HUES48 (cell line): ENCODE results near the gene PARD3.
A peak's percentile ranks its signal among the peaks of the same experiment; 100 is the strongest.

Experiments
- H3K27ac ChIP-seq: one replicate; pipeline ENCODE4 v1.7.0; 2013; ENCODE audit warnings: low read depth, low read length, inconsistent platforms
- H3K27me3 ChIP-seq: 2 replicates; pipeline ENCODE4 v1.6.1; 2013; ENCODE audit warnings: mild to moderate bottlenecking, low read length; ENCODE audit not compliant: control insufficient read depth, insufficient read depth
- H3K36me3 ChIP-seq: 2 replicates; pipeline ENCODE4 v1.6.1; 2013; ENCODE audit warnings: low read length; ENCODE audit not compliant: control insufficient read depth, insufficient read depth
- H3K4me1 ChIP-seq: 2 replicates; pipeline ENCODE4 v1.6.1; 2013; ENCODE audit warnings: mild to moderate bottlenecking, low read length; ENCODE audit not compliant: control insufficient read depth, insufficient read depth
- H3K4me3 ChIP-seq: 2 replicates; pipeline ENCODE4 v1.5.1; 2013; ENCODE audit warnings: mild to moderate bottlenecking, low read depth, low read length
- H3K9ac ChIP-seq: 2 replicates; pipeline ENCODE4 v1.6.1; 2013; ENCODE audit warnings: mild to moderate bottlenecking, low read depth, low read length, moderate library complexity
- H3K9me3 ChIP-seq: 2 replicates; pipeline ENCODE4 v1.6.1; 2013; ENCODE audit warnings: low read length; ENCODE audit not compliant: control insufficient read depth, insufficient read depth

PARD3 gene

GRCh38 chr10:34180749-34181148 lies 634.3 kb downstream of the PARD3 start:
- Histone ChIP-seq H3K9ac (no peak overlapping the region), H3K27me3 (no peaks in the 10 kb centered on the region), H3K27ac (no peak overlapping the region), H3K9me3 (no peaks in the 10 kb centered on the region), H3K4me3 (no peak overlapping the region), H3K36me3 (no peaks in the 10 kb centered on the region), H3K4me1 (peaks cover 82% of the 10 kb centered on the region)

DNA sequence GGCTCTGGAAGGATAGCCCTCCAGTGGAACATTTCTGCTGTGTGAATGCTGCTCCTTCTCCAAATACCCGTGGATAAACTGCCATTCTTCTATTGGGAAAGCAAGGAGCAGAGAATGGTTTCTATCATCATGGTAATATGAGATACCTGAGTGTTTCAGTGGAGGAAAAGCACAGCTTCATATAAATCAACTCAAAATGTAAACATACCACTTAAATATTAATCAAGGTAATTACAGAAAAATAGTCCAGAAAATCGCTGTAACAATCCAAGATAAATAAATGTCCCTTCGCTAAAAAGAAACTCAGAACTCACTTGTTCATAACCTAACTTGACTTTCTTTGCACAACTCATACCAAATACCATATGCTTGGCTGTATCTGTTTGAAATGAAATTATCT lies 635.8 kb downstream of the PARD3 start:
- peaks cover 69% of the 10 kb centered on the region for H3K4me1 ChIP-seq
- H3K27ac ChIP-seq: no peak overlapping the region
- no peaks in the 10 kb centered on the region for H3K9me3 ChIP-seq
- H3K4me3 ChIP-seq: no peak overlapping the region
- no peaks in the 10 kb centered on the region for H3K27me3 ChIP-seq
- no peak overlapping the region for H3K9ac ChIP-seq
- H3K36me3 ChIP-seq: no peaks in the 10 kb centered on the region

DNA sequence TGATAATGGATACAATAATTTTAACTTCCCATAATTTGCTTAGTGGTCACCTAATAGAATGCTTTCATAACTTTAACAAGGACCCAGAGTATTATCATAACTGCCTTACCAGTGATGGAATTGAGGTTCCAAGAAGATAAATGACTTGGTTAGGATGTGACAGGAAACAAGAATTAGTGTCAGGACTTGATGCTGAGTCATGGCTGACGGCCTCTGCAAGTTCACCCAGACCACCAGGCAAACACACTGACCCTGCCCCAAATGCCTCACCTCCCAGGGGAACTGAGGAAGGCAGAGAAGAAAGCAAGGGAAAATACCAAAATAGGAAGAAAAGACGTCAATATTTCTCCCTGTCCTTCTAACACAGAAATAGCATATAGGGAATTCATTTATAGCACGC lies 636.3 kb downstream of the PARD3 start:
- H3K4me1 ChIP-seq: peaks cover 63% of the 10 kb centered on the region
- H3K27ac ChIP-seq: peak overlapping the region; percentile 49
- 0 out of 2 replicates have a peak overlapping the region, but pooled peaks have one; percentile 9 for H3K9ac ChIP-seq
- H3K4me3 ChIP-seq: no peak overlapping the region
- no peaks in the 10 kb centered on the region for H3K9me3 ChIP-seq
- no peaks in the 10 kb centered on the region for H3K27me3 ChIP-seq
- H3K36me3 ChIP-seq: no peaks in the 10 kb centered on the region

- Histone ChIP-seq H3K36me3 (no peaks in the 10 kb centered on the region), H3K27ac (peak overlapping the region; percentile 49), H3K4me3 (no peak overlapping the region), H3K4me1 (peaks cover 58% of the 10 kb centered on the region), H3K9ac (0 out of 2 replicates have a peak overlapping the region, but pooled peaks have one; percentile 9), H3K9me3 (no peaks in the 10 kb centered on the region), H3K27me3 (no peaks in the 10 kb centered on the region)
These were observed 636.9 kb downstream of the PARD3 start for GRCh38 chr10:34178196-34178595.

GRCh38 chr10:34177445-34177844 lies 637.7 kb downstream of the PARD3 start:
- Histone ChIP-seq H3K27me3 (no peaks in the 10 kb centered on the region), H3K4me3 (no peak overlapping the region), H3K27ac (peak overlapping the region; percentile 44), H3K36me3 (no peaks in the 10 kb centered on the region), H3K9ac (no peak overlapping the region), H3K9me3 (no peaks in the 10 kb centered on the region), H3K4me1 (peaks cover 58% of the 10 kb centered on the region)

GRCh38 chr10:34176351-34176750 lies 638.7 kb downstream of the PARD3 start:
- Histone ChIP-seq H3K9ac (no peak overlapping the region), H3K27ac (no peak overlapping the region), H3K27me3 (no peaks in the 10 kb centered on the region), H3K36me3 (no peaks in the 10 kb centered on the region), H3K4me1 (peaks cover 50% of the 10 kb centered on the region), H3K4me3 (no peak overlapping the region), H3K9me3 (no peaks in the 10 kb centered on the region)

DNA sequence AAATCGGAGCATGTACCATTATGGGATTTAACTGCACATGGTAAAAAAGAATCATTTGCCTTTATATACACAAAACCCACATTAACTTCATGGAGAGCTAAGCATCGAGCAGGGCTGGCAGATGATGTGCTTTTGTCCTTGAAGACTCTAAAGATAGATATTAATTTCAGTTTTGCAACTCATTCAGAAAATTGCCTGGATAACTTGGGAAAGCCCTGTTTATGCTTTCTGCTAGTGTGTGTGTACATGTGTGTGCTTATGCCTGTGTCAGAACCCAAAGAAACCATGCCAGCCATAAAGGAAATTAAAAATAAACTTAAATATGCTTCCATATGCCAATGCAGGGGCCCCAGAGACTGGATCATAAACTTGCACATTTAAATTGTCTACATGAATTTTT lies 640.0 kb downstream of the PARD3 start:
- Histone ChIP-seq H3K9me3 (no peaks in the 10 kb centered on the region), H3K9ac (no peak overlapping the region), H3K36me3 (no peaks in the 10 kb centered on the region), H3K27ac (no peak overlapping the region), H3K4me3 (no peak overlapping the region), H3K27me3 (no peaks in the 10 kb centered on the region), H3K4me1 (peaks cover 44% of the 10 kb centered on the region)

DNA sequence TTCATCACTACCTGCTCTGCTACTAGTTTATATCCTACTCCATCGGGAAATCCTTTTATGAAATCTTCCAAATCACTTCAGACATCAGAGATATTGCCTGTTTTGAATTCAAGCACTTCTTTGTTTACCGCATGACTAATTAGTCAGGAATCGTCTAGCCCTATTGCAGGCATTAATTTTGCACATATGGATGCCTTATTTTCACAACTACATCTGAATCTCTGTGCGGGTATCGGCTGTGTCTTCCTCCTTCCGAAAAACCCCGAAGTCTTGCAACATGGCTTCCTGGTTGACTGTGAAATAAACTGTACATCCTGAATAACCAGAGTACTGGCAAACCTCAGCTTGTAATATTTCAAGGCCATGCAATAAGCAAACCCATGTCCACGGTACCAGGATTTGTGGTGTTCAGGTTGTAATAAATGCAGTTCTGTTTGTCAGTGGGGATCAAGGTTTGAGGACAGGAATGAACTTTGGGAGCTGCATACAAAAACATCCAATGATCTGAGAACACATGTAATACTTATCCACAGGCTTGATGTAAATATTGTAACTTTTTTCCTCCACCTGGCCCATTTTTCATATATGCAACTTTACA lies 642.1 kb downstream of the PARD3 start:
- Histone ChIP-seq H3K4me1 (peaks cover 40% of the 10 kb centered on the region), H3K9me3 (no peaks in the 10 kb centered on the region), H3K36me3 (no peaks in the 10 kb centered on the region), H3K9ac (no peak overlapping the region), H3K4me3 (no peak overlapping the region), H3K27me3 (no peaks in the 10 kb centered on the region), H3K27ac (no peak overlapping the region)

DNA sequence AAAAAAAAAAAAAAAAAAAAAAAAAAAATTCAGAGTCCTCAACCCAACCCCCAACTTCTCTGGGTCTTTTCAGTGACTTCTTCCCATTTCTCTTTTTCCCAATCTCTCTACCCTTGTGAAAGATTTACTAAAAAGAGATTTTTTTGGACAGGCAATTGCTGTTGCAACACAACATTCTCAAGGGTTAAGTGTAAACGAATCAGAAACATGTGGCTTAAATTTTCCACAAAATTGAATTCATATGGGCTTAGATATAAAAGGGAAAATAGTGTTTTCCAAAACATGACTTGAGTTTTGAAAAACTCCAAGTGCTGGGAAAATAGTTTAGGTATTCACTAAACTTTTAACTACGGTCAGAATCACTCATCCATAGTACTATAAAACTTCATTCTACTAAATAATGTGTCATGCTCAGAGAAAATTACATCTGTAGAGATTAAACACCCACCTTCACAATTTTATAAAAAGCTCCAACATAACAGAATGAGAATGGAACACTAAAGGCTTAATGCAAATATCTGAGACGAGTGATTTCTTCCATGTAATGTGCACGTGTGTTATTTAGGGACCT lies 643.1 kb downstream of the PARD3 start:
- H3K9me3 ChIP-seq: no peaks in the 10 kb centered on the region
- no peaks in the 10 kb centered on the region for H3K36me3 ChIP-seq
- no peak overlapping the region for H3K4me3 ChIP-seq
- H3K4me1 ChIP-seq: peaks cover 30% of the 10 kb centered on the region
- no peaks in the 10 kb centered on the region for H3K27me3 ChIP-seq
- no peak overlapping the region for H3K9ac ChIP-seq
- no peak overlapping the region for H3K27ac ChIP-seq

- H3K4me1 ChIP-seq: peaks cover 39% of the 10 kb centered on the region
- peak overlapping the region; percentile 3; the same call in 1 of the 2 replicates for H3K4me3 ChIP-seq
- no peak overlapping the region for H3K27ac ChIP-seq
- no peak overlapping the region for H3K9ac ChIP-seq
- no peaks in the 10 kb centered on the region for H3K9me3 ChIP-seq
- H3K27me3 ChIP-seq: no peaks in the 10 kb centered on the region
- no peaks in the 10 kb centered on the region for H3K36me3 ChIP-seq
These were observed 645.4 kb downstream of the PARD3 start for GRCh38 chr10:34169677-34170076.

DNA sequence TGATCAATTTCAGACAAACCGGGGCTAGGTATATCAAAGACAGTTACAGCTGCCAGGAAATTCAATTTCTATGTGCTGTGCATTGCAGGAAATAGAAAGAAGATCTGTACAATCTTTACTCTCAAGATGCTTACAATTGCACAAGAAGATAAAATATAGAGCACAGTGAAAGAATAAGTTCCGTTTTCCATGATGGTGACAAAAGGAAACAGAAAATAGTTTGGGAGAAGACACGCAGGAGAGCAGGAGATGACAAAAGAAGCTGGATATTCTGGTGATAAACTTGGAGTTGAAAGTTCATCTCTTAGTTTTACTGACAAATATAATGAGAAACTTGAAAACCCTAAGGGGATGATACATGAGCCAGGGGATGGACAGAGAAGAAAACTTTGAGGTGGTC lies 646.0 kb downstream of the PARD3 start:
- H3K9me3 ChIP-seq: no peaks in the 10 kb centered on the region
- H3K9ac ChIP-seq: no peak overlapping the region
- no peaks in the 10 kb centered on the region for H3K36me3 ChIP-seq
- H3K27ac ChIP-seq: no peak overlapping the region
- no peaks in the 10 kb centered on the region for H3K27me3 ChIP-seq
- H3K4me3 ChIP-seq: 0 out of 2 replicates have a peak overlapping the region, but pooled peaks have one; percentile 3
- H3K4me1 ChIP-seq: peaks cover 39% of the 10 kb centered on the region
